Measurements from ENCODE around the gene SEMA4B.

SEMA4B gene

DNA sequence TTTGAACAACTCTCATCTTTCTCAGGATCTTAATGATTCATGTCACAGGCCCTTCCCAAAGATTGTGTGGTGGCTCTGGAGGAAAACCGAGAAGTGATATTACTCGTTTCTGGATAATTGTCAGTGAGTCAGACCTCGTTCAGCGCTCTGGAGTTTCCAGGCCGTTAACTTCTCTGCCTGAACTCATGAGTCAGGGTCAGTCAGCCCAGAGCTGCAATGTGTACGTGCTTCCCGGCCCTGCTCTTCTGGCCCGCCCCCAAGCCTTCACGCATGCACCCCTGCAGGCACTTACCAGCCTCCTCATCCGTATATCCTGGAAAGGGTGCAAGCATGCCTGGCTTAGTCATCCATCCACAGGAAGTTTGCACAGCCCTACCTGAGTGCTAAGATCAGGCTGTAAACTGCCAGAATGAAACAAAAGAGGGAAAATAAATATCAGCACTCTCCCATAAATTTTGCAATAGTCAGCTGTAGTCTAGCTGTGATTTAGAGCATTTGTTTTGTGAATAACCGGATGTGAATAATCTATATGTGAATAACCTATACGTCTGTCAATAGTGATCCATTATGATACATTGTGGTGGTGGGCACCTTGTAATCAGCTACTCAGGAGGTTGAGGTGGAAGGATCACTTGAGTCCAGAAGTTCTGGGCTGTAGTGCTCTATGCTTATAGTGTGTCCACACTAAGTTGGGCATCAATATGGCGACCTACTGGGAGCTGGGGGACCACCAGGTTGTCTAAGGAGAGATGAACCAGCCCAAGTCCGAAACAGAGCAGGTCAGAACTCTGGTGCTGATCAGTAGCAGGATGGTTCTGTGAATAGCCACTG, 35.3 kb upstream of the SEMA4B start:
- ChIA-PET CTCF (interaction anchor here (1.0 to 1.5 kb wide), 5 partner anchors 10 to 35 kb away, joined by 3 to 4 read pairs (median 4); partner anchors contain the start of gene SEMA4B), POLR2A (no interaction called here)
- peak; percentile 50 for DNase-seq (ENCODE audit: extremely low spot score)
- TF ChIP-seq, protein P1, sequence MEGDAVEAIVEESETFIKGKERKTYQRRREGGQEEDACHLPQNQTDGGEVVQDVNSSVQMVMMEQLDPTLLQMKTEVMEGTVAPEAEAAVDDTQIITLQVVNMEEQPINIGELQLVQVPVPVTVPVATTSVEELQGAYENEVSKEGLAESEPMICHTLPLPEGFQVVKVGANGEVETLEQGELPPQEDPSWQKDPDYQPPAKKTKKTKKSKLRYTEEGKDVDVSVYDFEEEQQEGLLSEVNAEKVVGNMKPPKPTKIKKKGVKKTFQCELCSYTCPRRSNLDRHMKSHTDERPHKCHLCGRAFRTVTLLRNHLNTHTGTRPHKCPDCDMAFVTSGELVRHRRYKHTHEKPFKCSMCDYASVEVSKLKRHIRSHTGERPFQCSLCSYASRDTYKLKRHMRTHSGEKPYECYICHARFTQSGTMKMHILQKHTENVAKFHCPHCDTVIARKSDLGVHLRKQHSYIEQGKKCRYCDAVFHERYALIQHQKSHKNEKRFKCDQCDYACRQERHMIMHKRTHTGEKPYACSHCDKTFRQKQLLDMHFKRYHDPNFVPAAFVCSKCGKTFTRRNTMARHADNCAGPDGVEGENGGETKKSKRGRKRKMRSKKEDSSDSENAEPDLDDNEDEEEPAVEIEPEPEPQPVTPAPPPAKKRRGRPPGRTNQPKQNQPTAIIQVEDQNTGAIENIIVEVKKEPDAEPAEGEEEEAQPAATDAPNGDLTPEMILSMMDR (IDR thresholded peaks at IDR 0.05; ENCODE audit: control extremely low read depth, extremely low read depth, low read depth, missing control alignments), result no peak

DNA sequence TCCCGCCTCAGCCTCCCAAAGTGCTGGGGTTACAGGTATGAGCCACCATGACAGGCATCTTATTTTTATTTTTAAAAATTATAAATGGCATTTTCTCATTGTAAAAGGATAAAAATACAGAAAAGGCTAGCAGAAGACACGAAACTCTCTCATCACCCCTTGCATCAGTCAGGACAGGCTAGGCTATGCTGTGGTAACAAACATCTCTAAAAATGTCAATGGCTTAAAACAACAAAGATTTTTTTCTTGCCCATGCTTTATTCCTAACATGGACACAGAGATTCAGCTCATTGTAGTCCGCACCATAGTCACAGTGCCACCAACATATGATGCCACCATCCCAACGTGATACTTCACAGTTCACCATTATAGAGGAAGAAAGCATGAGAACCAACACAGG, 34.0 kb upstream of the SEMA4B start:
- TF ChIP-seq, protein P1 (IDR thresholded peaks at IDR 0.05; ENCODE audit: control extremely low read depth, extremely low read depth, low read depth, missing control alignments), result no peak
- DNase-seq (ENCODE audit: extremely low spot score), result no peak
- ChIA-PET POLR2A (no interaction called here), CTCF (interaction anchor here (1.0 to 1.2 kb wide), 2 partner anchors 54 to 126 kb away, joined by 3 to 5 read pairs; no protein-coding TSS in a partner anchor)

DNA sequence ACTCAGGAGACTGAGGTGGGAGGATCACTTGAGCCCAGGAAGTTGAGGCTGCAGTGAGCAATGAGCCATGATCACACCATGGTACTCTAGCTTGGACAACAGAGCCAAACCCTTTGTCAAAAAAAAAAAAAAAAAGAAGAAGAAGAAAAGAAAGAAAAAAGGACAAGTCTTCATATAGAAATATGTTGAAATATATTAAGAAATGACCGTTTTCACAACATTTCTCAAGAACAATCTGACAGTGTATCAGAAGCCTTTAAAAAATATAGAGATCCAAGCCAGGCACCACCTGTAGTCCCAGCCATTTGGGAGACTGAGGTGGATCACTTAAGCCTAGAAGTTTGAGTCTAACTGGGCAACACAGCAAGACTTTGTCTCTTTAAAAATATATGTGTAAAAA, 29.5 kb upstream of the SEMA4B start:
- ChIA-PET POLR2A (no interaction called here), CTCF (interaction anchor here (1.1 kb wide), 1 partner anchor 121 kb away, joined by 4 read pairs; no protein-coding TSS in a partner anchor)
- TF ChIP-seq, protein P1 (IDR thresholded peaks at IDR 0.05; ENCODE audit: control extremely low read depth, extremely low read depth, low read depth, missing control alignments), result no peak

DNA sequence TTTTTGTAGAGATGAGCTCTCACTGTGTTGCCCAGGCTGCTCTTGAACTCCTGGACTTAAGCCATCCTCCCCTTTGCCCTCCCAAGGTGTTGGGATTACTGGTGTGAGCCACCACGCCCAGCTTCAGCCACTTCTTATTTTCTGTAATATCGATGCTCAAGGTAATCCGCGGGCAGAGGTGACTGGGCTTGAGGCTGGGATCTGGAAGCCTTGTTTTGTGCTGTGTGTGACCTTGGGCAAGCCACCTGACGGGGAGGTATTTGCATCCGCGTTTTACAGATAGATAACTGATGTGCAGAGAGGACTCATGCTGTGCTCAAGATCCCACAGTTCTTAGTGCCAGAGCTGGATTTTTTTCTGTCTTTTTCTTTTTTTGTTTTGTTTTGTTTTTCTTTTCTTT, 27.8 kb upstream of the SEMA4B start:
- TF ChIP-seq, protein P1 (IDR thresholded peaks at IDR 0.05; ENCODE audit: control extremely low read depth, extremely low read depth, low read depth, missing control alignments), result no peak
- ChIA-PET CTCF (interaction anchor here (1.4 to 1.8 kb wide), 3 partner anchors 10 to 48 kb away, joined by 3 to 4 read pairs (median 4); no protein-coding TSS in a partner anchor), POLR2A (interaction anchor here (0.6 kb wide), 2 partner anchors 13 to 99 kb away, joined by 3 read pairs; no protein-coding TSS in a partner anchor)
- DNase-seq (ENCODE audit: extremely low spot score), result no peak

More for the DNA sequence above, 29.5 kb upstream of the SEMA4B start:
- no peak for DNase-seq (ENCODE audit: extremely low spot score)

DNA sequence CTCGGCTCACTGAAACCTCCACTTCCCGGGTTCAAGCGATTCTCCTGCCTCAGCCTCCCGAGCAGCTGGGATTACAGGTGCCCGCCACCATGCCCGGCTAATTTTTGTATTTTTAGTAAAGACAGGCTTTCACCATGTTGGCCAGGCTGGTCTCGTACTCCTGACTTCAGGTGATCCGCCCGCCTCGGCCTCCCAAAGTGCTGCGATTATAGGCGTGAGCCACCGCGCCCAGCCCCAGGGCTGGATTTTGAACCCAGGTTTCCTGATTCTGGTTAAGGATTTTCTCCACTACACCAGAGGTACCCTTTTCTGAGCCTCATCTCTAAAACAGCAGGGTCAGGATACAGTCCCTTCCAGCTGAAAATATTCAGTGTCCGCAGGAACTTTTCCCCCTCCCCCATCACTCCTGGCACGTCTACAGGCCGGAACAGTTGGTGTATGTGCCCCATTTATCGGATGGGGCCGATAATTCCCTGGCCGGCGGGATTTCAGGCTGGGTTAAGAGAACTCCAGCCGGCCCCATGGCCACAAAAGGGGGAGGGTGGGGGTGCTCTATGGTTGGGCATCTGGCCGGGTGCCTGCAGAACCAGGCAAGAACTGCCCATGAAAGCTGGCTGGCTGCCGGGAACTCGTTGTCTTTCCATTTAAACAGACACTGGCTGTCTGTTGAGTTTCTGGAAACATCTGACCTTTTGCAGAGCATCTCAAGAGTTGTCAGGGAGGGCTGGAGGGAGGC, 26.8 kb upstream of the SEMA4B start:
- CTCF ChIA-PET, result interaction anchor here (1.4 to 1.8 kb wide), 2 partner anchors 11 to 31 kb away, joined by 4 read pairs; no protein-coding TSS in a partner anchor
- TF ChIP-seq, protein P1 (IDR thresholded peaks at IDR 0.05; ENCODE audit: control extremely low read depth, extremely low read depth, low read depth, missing control alignments), result no peak
- no peak for DNase-seq (ENCODE audit: extremely low spot score)

DNA sequence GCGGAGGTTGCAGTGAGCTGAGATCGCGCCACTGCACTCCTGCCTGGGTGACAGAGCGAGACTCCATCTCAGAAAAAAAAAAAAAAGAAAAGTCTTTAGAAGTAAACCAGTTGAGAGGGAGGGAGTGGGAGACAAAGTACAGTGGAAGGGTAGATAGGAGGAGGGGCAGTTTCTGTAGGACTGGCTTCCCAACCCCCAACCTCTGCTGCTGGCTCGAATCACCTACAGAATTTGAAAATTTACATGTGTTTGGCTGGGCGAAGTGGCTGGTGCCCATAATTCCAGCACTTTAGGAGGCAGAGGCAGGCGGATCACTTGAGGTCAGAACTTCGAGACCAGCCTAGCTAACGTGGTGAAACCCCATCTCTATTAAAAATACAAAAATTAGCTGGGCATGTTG, 24.1 kb upstream of the SEMA4B start:
- POLR2A ChIA-PET, result no interaction called here
- TF ChIP-seq, protein P1 (IDR thresholded peaks at IDR 0.05; ENCODE audit: control extremely low read depth, extremely low read depth, low read depth, missing control alignments), result no peak
- CTCF ChIA-PET, result interaction anchor here (1.0 to 1.4 kb wide), 2 partner anchors 34 to 72 kb away, joined by 3 read pairs; partner anchors contain the start of gene TTLL13
- no peak for DNase-seq (ENCODE audit: extremely low spot score)

More for the DNA sequence above, 26.8 kb upstream of the SEMA4B start:
- POLR2A ChIA-PET, result no interaction called here
